ENCODE data around the gene ZNF83.
"Not testable (repeated sequence)": the region's sequence is repeated elsewhere in the genome, so short reads cannot be mapped to it uniquely, and the experiment has no call there.

The ZNF83 gene

DNA sequence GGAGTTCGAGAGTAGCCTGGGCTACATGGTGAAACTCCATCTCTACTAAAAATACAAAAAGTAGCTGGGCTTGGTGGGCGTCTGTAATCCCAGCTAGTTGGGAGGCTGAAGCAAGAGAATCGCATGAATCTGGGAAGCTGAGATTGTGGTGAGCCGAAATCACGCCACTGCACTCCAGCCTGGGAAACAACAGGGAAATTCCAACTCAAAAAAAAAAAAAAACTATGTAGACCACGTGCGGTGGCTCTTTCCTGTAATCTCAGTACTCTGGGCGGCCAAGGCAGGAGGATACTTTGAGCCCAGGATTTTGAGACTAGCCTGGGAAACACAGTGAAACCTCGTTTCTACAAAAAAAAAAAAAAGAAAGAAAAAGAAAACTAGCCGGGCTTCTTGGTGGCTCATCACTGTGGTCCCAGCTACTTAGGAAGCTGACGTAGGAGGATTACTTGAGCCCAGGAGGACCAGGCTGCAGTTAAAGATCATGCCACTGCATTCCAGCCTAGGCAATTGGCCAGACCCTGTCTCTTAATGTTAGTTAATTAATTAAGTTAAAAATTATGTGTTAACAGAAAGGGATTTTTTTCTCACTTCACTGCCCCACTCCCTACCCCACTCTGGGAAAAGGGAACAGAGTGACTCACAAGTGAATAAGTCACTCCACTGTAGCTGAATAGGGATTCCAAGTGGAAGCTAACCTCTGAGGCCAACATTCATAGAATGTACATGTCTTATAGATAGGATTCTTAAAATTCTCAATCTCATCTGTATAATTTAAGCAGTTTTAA, 2.2 kb downstream of the ZNF83 start:
- H3K9me2 ChIP-seq (replicated peaks; ENCODE audit: insufficient read depth, low read length), result no peaks in the 10 kb centered on the region
- no peaks in the 10 kb centered on the region for H3K27me3 ChIP-seq (replicated peaks; ENCODE audit: insufficient read depth, low read length)
- H3K9me3 ChIP-seq (replicated peaks; ENCODE audit: insufficient read depth, low read length), result no peaks in the 10 kb centered on the region
- H3K4me1 ChIP-seq (ENCODE audit: low read length), result no peaks in the 10 kb centered on the region
- H3K4me2 ChIP-seq (ENCODE audit: low read depth, low read length), result no peak overlapping the region
- H3K36me3 ChIP-seq (replicated peaks; ENCODE audit: insufficient read depth, low read length), result no peaks in the 10 kb centered on the region
- TF ChIP-seq EZH2 (optimal IDR thresholded peaks at IDR 0.05; ENCODE audit: low read depth, low read length) (no peak), EZH2phosphoT487 (IDR thresholded peaks at IDR 0.05; ENCODE audit: low read length) (no peak)
- H2AFZ ChIP-seq (ENCODE audit: low read length), result no peak overlapping the region
- no peaks in the 10 kb centered on the region for H3F3A ChIP-seq (ENCODE audit: insufficient read depth, low read length)
- DNase-seq, result no peak
- no peak overlapping the region for H3K4me3 ChIP-seq (ENCODE audit: low read length)
- H3K27ac ChIP-seq (ENCODE audit: low read length), result no peak overlapping the region
- no peak overlapping the region for H3K9ac ChIP-seq (ENCODE audit: low read length)
- H3K79me2 ChIP-seq (ENCODE audit: low read length), result no peaks in the 10 kb centered on the region
- H4K20me1 ChIP-seq (ENCODE audit: insufficient read depth, low read length), result no peaks in the 10 kb centered on the region

DNA sequence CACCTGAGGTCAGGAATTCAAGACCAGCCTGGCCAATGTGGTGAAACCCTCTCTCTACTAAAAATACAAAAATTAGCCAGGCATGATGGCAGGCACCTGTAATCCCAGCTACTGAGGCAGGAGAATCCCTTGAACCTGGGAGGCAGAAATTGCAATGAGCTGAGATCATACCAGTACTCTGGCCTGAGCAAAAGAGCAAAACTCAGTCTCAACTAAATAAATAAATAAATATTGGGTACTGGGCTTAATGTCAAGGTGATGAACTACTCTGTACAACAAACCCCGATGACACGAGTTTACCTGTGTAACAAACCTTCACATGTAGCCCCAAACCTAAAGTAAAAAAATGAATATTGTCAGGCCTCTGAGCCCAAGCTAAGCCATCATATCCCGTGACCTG, 10.7 kb downstream of the ZNF83 start:
- not testable (repeated sequence) for H3K9ac ChIP-seq (ENCODE audit: low read length); H3K27me3 ChIP-seq (replicated peaks; ENCODE audit: insufficient read depth, low read length); H3K36me3 ChIP-seq (replicated peaks; ENCODE audit: insufficient read depth, low read length); H3F3A ChIP-seq (ENCODE audit: insufficient read depth, low read length); H3K9me3 ChIP-seq (replicated peaks; ENCODE audit: insufficient read depth, low read length); H3K9me2 ChIP-seq (replicated peaks; ENCODE audit: insufficient read depth, low read length); H3K4me2 ChIP-seq (ENCODE audit: low read depth, low read length); H2AFZ ChIP-seq (ENCODE audit: low read length); H4K20me1 ChIP-seq (ENCODE audit: insufficient read depth, low read length); H3K4me3 ChIP-seq (ENCODE audit: low read length); H3K79me2 ChIP-seq (ENCODE audit: low read length); H3K4me1 ChIP-seq (ENCODE audit: low read length); H3K27ac ChIP-seq (ENCODE audit: low read length); DNase-seq

DNA sequence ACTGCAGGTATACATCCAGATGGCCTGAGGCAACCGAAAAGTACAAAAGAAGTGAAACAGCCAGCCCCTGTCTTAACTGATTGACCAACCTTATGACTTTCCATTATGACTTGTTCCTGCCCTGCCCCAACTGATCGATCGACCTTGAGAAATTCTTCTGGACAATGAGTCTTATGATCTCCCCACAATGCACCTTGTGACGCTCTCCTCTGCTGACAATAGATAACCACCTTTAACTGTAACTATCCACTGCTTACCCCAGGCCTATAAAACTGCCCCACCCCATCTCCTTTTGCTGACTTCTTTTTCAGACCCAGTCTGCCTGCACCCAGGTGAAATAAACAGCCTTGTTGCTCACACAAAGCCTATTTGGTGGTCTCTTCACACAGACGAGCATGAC, 11.2 kb downstream of the ZNF83 start:
- TF ChIP-seq EZH2 (optimal IDR thresholded peaks at IDR 0.05; ENCODE audit: low read depth, low read length) (no peak), EZH2phosphoT487 (IDR thresholded peaks at IDR 0.05; ENCODE audit: low read length) (no peak)
- TF ChIP-seq, protein P1, sequence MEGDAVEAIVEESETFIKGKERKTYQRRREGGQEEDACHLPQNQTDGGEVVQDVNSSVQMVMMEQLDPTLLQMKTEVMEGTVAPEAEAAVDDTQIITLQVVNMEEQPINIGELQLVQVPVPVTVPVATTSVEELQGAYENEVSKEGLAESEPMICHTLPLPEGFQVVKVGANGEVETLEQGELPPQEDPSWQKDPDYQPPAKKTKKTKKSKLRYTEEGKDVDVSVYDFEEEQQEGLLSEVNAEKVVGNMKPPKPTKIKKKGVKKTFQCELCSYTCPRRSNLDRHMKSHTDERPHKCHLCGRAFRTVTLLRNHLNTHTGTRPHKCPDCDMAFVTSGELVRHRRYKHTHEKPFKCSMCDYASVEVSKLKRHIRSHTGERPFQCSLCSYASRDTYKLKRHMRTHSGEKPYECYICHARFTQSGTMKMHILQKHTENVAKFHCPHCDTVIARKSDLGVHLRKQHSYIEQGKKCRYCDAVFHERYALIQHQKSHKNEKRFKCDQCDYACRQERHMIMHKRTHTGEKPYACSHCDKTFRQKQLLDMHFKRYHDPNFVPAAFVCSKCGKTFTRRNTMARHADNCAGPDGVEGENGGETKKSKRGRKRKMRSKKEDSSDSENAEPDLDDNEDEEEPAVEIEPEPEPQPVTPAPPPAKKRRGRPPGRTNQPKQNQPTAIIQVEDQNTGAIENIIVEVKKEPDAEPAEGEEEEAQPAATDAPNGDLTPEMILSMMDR (IDR thresholded peaks at IDR 0.05; ENCODE audit: low read length), result no peak
- H3K4me2 ChIP-seq (ENCODE audit: low read depth, low read length), result no peak overlapping the region

DNA sequence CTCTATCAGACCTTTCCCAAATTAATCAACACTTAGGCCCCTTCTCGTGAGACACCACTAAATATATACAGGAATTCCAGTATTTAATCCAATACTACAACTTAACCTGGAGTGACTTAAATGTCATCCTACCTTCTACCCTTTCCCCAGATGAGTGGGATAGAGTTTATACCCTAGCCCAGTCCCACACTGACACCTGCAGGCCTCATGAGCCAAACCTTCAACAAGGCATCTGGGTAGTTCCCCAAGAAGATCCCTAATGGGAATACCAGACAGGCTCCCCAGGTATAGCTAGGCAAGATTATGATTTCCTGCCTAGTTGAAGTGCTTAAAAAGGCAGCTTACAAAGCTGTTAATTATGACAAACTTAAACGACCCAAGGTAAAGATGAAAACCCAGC, 15.9 kb downstream of the ZNF83 start:
- H3K27ac ChIP-seq (ENCODE audit: low read length), result no peak overlapping the region
- H3K36me3 ChIP-seq (replicated peaks; ENCODE audit: insufficient read depth, low read length), result no peaks in the 10 kb centered on the region
- no peak overlapping the region for H3K9ac ChIP-seq (ENCODE audit: low read length)
- no peak overlapping the region for H3K4me2 ChIP-seq (ENCODE audit: low read depth, low read length)
- no peaks in the 10 kb centered on the region for H3K9me2 ChIP-seq (replicated peaks; ENCODE audit: insufficient read depth, low read length)
- H4K20me1 ChIP-seq (ENCODE audit: insufficient read depth, low read length), result no peaks in the 10 kb centered on the region
- no peaks in the 10 kb centered on the region for H3K79me2 ChIP-seq (ENCODE audit: low read length)
- no peak for TF ChIP-seq EZH2phosphoT487 (IDR thresholded peaks at IDR 0.05; ENCODE audit: low read length)
- H3F3A ChIP-seq (ENCODE audit: insufficient read depth, low read length), result no peaks in the 10 kb centered on the region
- no peaks in the 10 kb centered on the region for H3K4me1 ChIP-seq (ENCODE audit: low read length)
- H2AFZ ChIP-seq (ENCODE audit: low read length), result no peak overlapping the region
- no peaks in the 10 kb centered on the region for H3K27me3 ChIP-seq (replicated peaks; ENCODE audit: insufficient read depth, low read length)
- no peak overlapping the region for H3K4me3 ChIP-seq (ENCODE audit: low read length)
- H3K9me3 ChIP-seq (replicated peaks; ENCODE audit: insufficient read depth, low read length), result no peaks in the 10 kb centered on the region
- no peak for DNase-seq

More for the DNA sequence above, 11.2 kb downstream of the ZNF83 start:
- Histone ChIP-seq H2AFZ (ENCODE audit: low read length) (no peak overlapping the region), H3K79me2 (ENCODE audit: low read length) (no peaks in the 10 kb centered on the region), H3K9me2 (replicated peaks; ENCODE audit: insufficient read depth, low read length) (no peaks in the 10 kb centered on the region), H3K27ac (ENCODE audit: low read length) (no peak overlapping the region), H3F3A (ENCODE audit: insufficient read depth, low read length) (no peaks in the 10 kb centered on the region), H4K20me1 (ENCODE audit: insufficient read depth, low read length) (no peaks in the 10 kb centered on the region), H3K27me3 (replicated peaks; ENCODE audit: insufficient read depth, low read length) (no peaks in the 10 kb centered on the region), H3K9me3 (replicated peaks; ENCODE audit: insufficient read depth, low read length) (no peaks in the 10 kb centered on the region), H3K9ac (ENCODE audit: low read length) (no peak overlapping the region), H3K4me3 (ENCODE audit: low read length) (no peak overlapping the region), H3K4me1 (ENCODE audit: low read length) (no peaks in the 10 kb centered on the region), H3K36me3 (replicated peaks; ENCODE audit: insufficient read depth, low read length) (no peaks in the 10 kb centered on the region)
- DNase-seq, result no peak
